HepG2 (cell line): Measurements from ENCODE around the gene PDIK1L. TPM values are rescaled to one million over a fixed set of nuclear protein-coding genes. Genes with fewer than 3 reads are reported as not detected.

Experiments
- AGO1 ChIP-seq: fragments of 200-400 bp; formaldehyde crosslinking; IDR thresholded peaks from 2 replicates; pipeline ENCODE4 v1.6.1; 2017; ENCODE audit warnings: mild to moderate bottlenecking, low read depth, low read length, moderate library complexity; ENCODE audit not compliant: poor library complexity, severe bottlenecking
- BRF2 ChIP-seq: sonication (generic); formaldehyde crosslinking; IDR thresholded peaks from 2 replicates; pipeline ENCODE4 v1.8.1; 2022; ENCODE audit warnings: mild to moderate bottlenecking, missing genetic modification reagents
- CBFB ChIP-seq: sonication (generic); formaldehyde crosslinking; IDR thresholded peaks from 2 replicates; pipeline ENCODE4 v1.4.0; 2020; ENCODE audit warnings: missing genetic modification reagents
- HMG20A ChIP-seq: IDR thresholded peaks from 2 replicates; pipeline ENCODE4 v1.6.1; 2016; ENCODE audit warnings: borderline replicate concordance
- HNF1A ChIP-seq, 2 experiments: sonication (generic) in 1 of 2; formaldehyde crosslinking in 1 of 2; IDR thresholded peaks; 2 replicates each; pipeline versions ENCODE4 v1.4.0 to v1.6.1; 2016 to 2020; ENCODE audit warnings: borderline replicate concordance in 1 of 2, low read depth in 1 of 2, mild to moderate bottlenecking in 1 of 2, missing genetic modification reagents in 1 of 2
- KDM3A ChIP-seq: IDR thresholded peaks from 2 replicates; pipeline ENCODE4 v1.6.1; 2018; ENCODE audit warnings: low read depth, missing compliant biosample characterization
- MBNL3 ChIP-seq: fragments of 250-450 bp; sonication (Bioruptor Pico); conservative IDR thresholded peaks from 2 replicates; pipeline ENCODE4 v1.8.0; 2022; ENCODE audit warnings: mild to moderate bottlenecking, inconsistent platforms
- PPARG ChIP-seq: conservative IDR thresholded peaks from 2 replicates; pipeline ENCODE4 v1.6.1; 2016; ENCODE audit warnings: missing biosample characterization, missing genetic modification reagents
- RNF2 ChIP-seq: fragments of 450-650 bp; conservative IDR thresholded peaks from 2 replicates; pipeline ENCODE4 v1.6.1; 2016; ENCODE audit warnings: low read depth
- SIN3B ChIP-seq: fragments of 150-350 bp; IDR thresholded peaks from 2 replicates; pipeline ENCODE4 v1.6.1; 2014; ENCODE audit warnings: low read length
- THAP8 ChIP-seq: sonication (generic); formaldehyde crosslinking; IDR thresholded peaks from 2 replicates; pipeline ENCODE4 v1.5.1; 2020; ENCODE audit warnings: missing genetic modification reagents, mild to moderate bottlenecking, borderline replicate concordance
- ZFP36L2 ChIP-seq: sonication (generic); formaldehyde crosslinking; IDR thresholded peaks from 2 replicates; pipeline ENCODE4 v1.4.0; 2020; ENCODE audit warnings: missing genetic modification reagents
- ZNF205 ChIP-seq: IDR thresholded peaks from 2 replicates; pipeline ENCODE4 v1.6.1; 2018; ENCODE audit warnings: missing biosample characterization, missing genetic modification reagents
- ZNF512 ChIP-seq: sonication (generic); formaldehyde crosslinking; IDR thresholded peaks from 2 replicates; pipeline ENCODE4 v1.4.0; 2020; ENCODE audit warnings: mild to moderate bottlenecking, missing genetic modification reagents
- ZNF546 ChIP-seq: sonication (generic); formaldehyde crosslinking; conservative IDR thresholded peaks from 2 replicates; pipeline ENCODE4 v1.8.1; 2023; ENCODE audit warnings: mild to moderate bottlenecking, missing genetic modification reagents
- ZNF574 ChIP-seq: sonication (generic); formaldehyde crosslinking; IDR thresholded peaks from 2 replicates; pipeline ENCODE4 v1.4.0; 2020; ENCODE audit warnings: missing genetic modification reagents
- ZNF780A ChIP-seq: sonication (generic); formaldehyde crosslinking; IDR thresholded peaks from 2 replicates; pipeline ENCODE4 v1.8.0; 2022; ENCODE audit warnings: mild to moderate bottlenecking, missing genetic modification reagents, moderate library complexity
- ZSCAN20 ChIP-seq: sonication (generic); formaldehyde crosslinking; IDR thresholded peaks from 2 replicates; pipeline ENCODE4 v1.4.0; 2020; ENCODE audit warnings: missing genetic modification reagents, mild to moderate bottlenecking, borderline replicate concordance
- polyA plus RNA-seq, 8 experiments: library from polyadenylated mRNA; depleted of rRNA in 3 of 8; stranded (reverse) in 7 of 8; unstranded in 1 of 8; fragments of >200 nt; fragmentation: Illumina TruSeq in 4 of 8; extraction: Trizol in 4 of 8; gene quantifications; 2 replicates each; pipeline versions ENCODE4 v1.2.1 to v1.2.3, GENCODE V29; 2011 to 2016; ENCODE audit warnings: low read depth in 4 of 8, missing spikeins in 1 of 8, mixed read lengths in 1 of 8; ENCODE audit not compliant: insufficient read depth in 1 of 8
- total RNA-seq, 5 experiments: library from RNA; depleted of rRNA; stranded (reverse); fragments of >200 nt; fragmentation: Illumina TruSeq; extraction: Trizol; gene quantifications; 2 replicates each; pipeline ENCODE4 v1.2.3, GENCODE V29; 2016; ENCODE audit warnings: low read depth in 1 of 5

PDIK1L gene
- total and polyA plus RNA-seq, 2 of the 13 experiments (the other 11 are each of a cell fraction or from before 2014, with no cell fraction given) = 1.9 to 4.6 TPM

GRCh38 chr1:26111530-26112406 lies at the start of gene PDIK1L (continued):
- no peak for TF ChIP-seq HNF1A (IDR thresholded peaks at IDR 0.05; ENCODE audit: low read depth)
- peak; percentile 39; the same call in 1 of the 2 replicates for TF ChIP-seq HNF1A (CRISPR knock-in tag; IDR thresholded peaks at IDR 0.05; ENCODE audit: borderline replicate concordance)
- TF ChIP-seq RNF2 = peak; percentile 80
- TF ChIP-seq ZNF205 = no peak
- no peak; the same call in none of the 2 replicates for TF ChIP-seq PPARG
- TF ChIP-seq HMG20A = no peak
- TF ChIP-seq ZNF780A (CRISPR knock-in tag) = no peak
- no peak for TF ChIP-seq ZNF512 (CRISPR knock-in tag)
- no peak for TF ChIP-seq KDM3A (CRISPR knock-in tag)
- TF ChIP-seq BRF2 = no peak
- no peak for TF ChIP-seq THAP8 (CRISPR knock-in tag)
- TF ChIP-seq AGO1 = no peak
- TF ChIP-seq SIN3B = no peak
- TF ChIP-seq MBNL3 (CRISPR knock-in tag) = no peak
- TF ChIP-seq ZNF546 (CRISPR knock-in tag) = no peak; the same call in 1 of the 2 replicates
- TF ChIP-seq ZNF574 (CRISPR knock-in tag) = peak; percentile 25; the same call in 1 of the 2 replicates
- TF ChIP-seq CBFB = no peak
- TF ChIP-seq ZFP36L2 = no peak
- TF ChIP-seq ZSCAN20 = no peak
